Measurements from ENCODE around the gene BNIP3. TPM values are rescaled to one million over a fixed set of nuclear protein-coding genes. Genes with fewer than 3 reads are reported as not detected.
A peak's percentile ranks its signal among the peaks of the same experiment; 100 is the strongest.

Gene BNIP3
- total and polyA plus RNA-seq, 2 of the 13 experiments (the other 11 are each of a cell fraction or from before 2014, with no cell fraction given): 73.7 to 223 TPM

GRCh38 chr10:131997366-131998049 is 15.8 kb upstream of the BNIP3 start (continued):
- TF ChIP-seq ZNF670 (CRISPR knock-in tag; IDR thresholded peaks at IDR 0.05; ENCODE audit: borderline replicate concordance) (peak; percentile 96), CEBPZ (IDR thresholded peaks at IDR 0.05; ENCODE audit: low read length) (no peak), SIX4 (CRISPR knock-in tag; IDR thresholded peaks at IDR 0.05) (no peak), ATAD3A (CRISPR knock-in tag; IDR thresholded peaks at IDR 0.05) (no peak), IKZF4 (CRISPR knock-in tag; IDR thresholded peaks at IDR 0.05; ENCODE audit: borderline replicate concordance, low read depth, not compliant biosample characterization) (no peak), IKZF5 (CRISPR knock-in tag; IDR thresholded peaks at IDR 0.05) (peak; percentile 89), FOXO1 (CRISPR knock-in tag; IDR thresholded peaks at IDR 0.05) (peak; percentile 97), ZBED4 (CRISPR knock-in tag; IDR thresholded peaks at IDR 0.05; ENCODE audit: borderline replicate concordance) (no peak; the same call in 1 of the 2 replicates), CEBPB (IDR thresholded peaks at IDR 0.05; ENCODE audit: borderline replicate concordance, low read depth, low read length) (peak; percentile 97), ZFP41 (CRISPR knock-in tag; IDR thresholded peaks at IDR 0.05; ENCODE audit: borderline replicate concordance) (peak; percentile 51; the same call in 1 of the 2 replicates), ZNF543 (CRISPR knock-in tag; IDR thresholded peaks at IDR 0.05) (peak; percentile 84), NCOA2 (CRISPR knock-in tag; IDR thresholded peaks at IDR 0.05) (peak; percentile 84), CREM (IDR thresholded peaks at IDR 0.05) (peak; percentile 61; the same call in 1 of the 2 replicates), CREM (CRISPR knock-in tag; IDR thresholded peaks at IDR 0.05) (no peak), ZMYM4 (CRISPR knock-in tag; IDR thresholded peaks at IDR 0.05) (peak; percentile 61), FOSL1 (CRISPR knock-in tag; IDR thresholded peaks at IDR 0.05; ENCODE audit: borderline replicate concordance) (no peak), ZKSCAN8 (CRISPR knock-in tag; IDR thresholded peaks at IDR 0.05; ENCODE audit: borderline replicate concordance) (peak; percentile 94), MEIS1 (CRISPR knock-in tag; IDR thresholded peaks at IDR 0.05; ENCODE audit: borderline replicate concordance) (peak; percentile 62; the same call in 1 of the 2 replicates), MAZ (IDR thresholded peaks at IDR 0.05; ENCODE audit: borderline replicate concordance, low read depth, low read length) (peak; percentile 13; the same call in 1 of the 2 replicates), MAZ (CRISPR knock-in tag; IDR thresholded peaks at IDR 0.05; ENCODE audit: low read depth) (no peak; the same call in none of the 2 replicates)
- TF ChIP-seq, protein P1, sequence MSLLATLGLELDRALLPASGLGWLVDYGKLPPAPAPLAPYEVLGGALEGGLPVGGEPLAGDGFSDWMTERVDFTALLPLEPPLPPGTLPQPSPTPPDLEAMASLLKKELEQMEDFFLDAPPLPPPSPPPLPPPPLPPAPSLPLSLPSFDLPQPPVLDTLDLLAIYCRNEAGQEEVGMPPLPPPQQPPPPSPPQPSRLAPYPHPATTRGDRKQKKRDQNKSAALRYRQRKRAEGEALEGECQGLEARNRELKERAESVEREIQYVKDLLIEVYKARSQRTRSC (CRISPR knock-in tag; IDR thresholded peaks at IDR 0.05; ENCODE audit: low read depth): 0 out of 2 replicates have a peak, but pooled peaks have one; percentile 5

Measured in HepG2 (cell line).